ENCODE measurements around the gene S1PR4. TPM values are rescaled to one million over a fixed set of nuclear protein-coding genes. Genes with fewer than 3 reads are reported as not detected.
A peak's percentile ranks its signal among the peaks of the same experiment; 100 is the strongest.

Gene S1PR4
- polyA plus RNA-seq, 1 experiment, result not detected

GRCh38 chr19:3179739-3180293, 1.2 kb downstream of the S1PR4 start:
- TF ChIP-seq, protein P1, sequence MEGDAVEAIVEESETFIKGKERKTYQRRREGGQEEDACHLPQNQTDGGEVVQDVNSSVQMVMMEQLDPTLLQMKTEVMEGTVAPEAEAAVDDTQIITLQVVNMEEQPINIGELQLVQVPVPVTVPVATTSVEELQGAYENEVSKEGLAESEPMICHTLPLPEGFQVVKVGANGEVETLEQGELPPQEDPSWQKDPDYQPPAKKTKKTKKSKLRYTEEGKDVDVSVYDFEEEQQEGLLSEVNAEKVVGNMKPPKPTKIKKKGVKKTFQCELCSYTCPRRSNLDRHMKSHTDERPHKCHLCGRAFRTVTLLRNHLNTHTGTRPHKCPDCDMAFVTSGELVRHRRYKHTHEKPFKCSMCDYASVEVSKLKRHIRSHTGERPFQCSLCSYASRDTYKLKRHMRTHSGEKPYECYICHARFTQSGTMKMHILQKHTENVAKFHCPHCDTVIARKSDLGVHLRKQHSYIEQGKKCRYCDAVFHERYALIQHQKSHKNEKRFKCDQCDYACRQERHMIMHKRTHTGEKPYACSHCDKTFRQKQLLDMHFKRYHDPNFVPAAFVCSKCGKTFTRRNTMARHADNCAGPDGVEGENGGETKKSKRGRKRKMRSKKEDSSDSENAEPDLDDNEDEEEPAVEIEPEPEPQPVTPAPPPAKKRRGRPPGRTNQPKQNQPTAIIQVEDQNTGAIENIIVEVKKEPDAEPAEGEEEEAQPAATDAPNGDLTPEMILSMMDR (IDR thresholded peaks at IDR 0.05; ENCODE audit: low read depth, low read length), result no peak
- CTCF ChIA-PET, result no interaction called here
- DNase-seq (ENCODE audit: low read depth, low spot score), result no peak

DNA sequence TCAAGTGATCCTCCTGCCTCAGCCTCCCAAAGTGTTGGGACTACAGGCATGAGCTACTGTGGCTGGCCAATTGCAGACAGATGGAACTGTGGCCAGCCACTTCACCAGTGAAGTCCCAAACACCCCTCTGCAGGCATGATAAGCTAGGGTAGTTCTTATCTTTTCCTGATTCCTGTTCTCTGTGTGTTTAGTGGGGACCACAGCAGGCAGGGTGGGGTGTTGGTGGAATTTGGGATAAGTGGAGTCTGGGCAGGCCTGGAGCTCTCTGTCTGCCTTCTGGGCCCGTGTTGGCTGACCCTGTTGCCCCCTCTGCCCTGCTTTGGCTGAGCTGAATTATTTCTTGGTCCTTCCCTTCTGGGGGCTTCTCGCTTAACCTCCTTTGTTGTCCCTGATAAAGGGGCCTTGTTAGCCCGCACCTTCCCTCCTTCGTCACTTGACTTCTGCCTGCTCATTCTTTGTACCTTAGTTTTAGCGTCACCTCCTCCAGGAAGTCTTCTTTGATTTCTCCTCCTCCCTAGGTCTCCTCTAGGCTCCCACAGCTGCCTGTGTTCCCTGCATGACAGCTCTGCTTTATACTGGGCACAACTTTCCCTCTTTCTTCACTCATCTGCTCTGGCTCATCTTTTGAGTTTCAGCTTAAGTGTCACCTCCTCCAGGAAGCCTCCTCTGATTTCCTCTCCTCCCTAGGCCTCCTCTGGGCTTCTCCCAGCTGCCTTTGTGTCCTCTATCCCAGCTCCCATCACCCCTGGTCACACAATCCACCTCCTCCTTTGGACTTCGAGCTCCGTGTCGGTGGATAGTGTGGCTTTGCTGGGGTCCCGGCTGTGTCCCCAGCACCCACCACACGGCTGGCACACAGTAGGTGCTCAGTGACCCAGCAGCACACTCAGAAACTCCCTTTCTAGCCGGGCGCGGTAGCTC, 5.4 kb downstream of the S1PR4 start:
- POLR2A ChIA-PET, result interaction anchor here (0.6 kb wide), 1 partner anchor 291 kb away, joined by 3 read pairs; no protein-coding TSS in a partner anchor
- Histone ChIP-seq H3K9me3 (ENCODE audit: control insufficient read depth, insufficient read depth, low read length) (peaks cover 8% of the 10 kb centered on the region; the same call in 1 of the 2 replicates), H3K27me3 (ENCODE audit: control insufficient read depth, insufficient read depth, low read length) (no peaks in the 10 kb centered on the region), H3K4me3 (ENCODE audit: low read depth, low read length) (no peak overlapping the region), H3K27ac (ENCODE audit: low read depth, low read length) (no peak overlapping the region)
- TF ChIP-seq, protein P1 (IDR thresholded peaks at IDR 0.05; ENCODE audit: low read depth, low read length), result no peak
- CTCF ChIA-PET, result interaction anchor here (1.2 kb wide), 1 partner anchor 233 kb away, joined by 6 read pairs; no protein-coding TSS in a partner anchor
- no peak for DNase-seq (ENCODE audit: low read depth, low spot score)

More at GRCh38 chr19:3179739-3180293, 1.2 kb downstream of the S1PR4 start:
- Histone ChIP-seq H3K4me3 (ENCODE audit: low read depth, low read length) (no peak overlapping the region), H3K9me3 (ENCODE audit: control insufficient read depth, insufficient read depth, low read length) (peaks cover 12% of the 10 kb centered on the region; the same call in 1 of the 2 replicates), H3K27me3 (ENCODE audit: control insufficient read depth, insufficient read depth, low read length) (no peaks in the 10 kb centered on the region), H3K27ac (ENCODE audit: low read depth, low read length) (no peak overlapping the region)
- POLR2A ChIA-PET, result no interaction called here

GRCh38 chr19:3184847-3185460, 6.4 kb downstream of the S1PR4 start:
- CTCF ChIA-PET, result interaction anchor here (0.6 to 1.2 kb wide), 2 partner anchors 222 to 234 kb away, joined by 4 to 6 read pairs; no protein-coding TSS in a partner anchor
- TF ChIP-seq, protein P1 (IDR thresholded peaks at IDR 0.05; ENCODE audit: low read depth, low read length), result no peak

GRCh38 chr19:3185461-3186159, 7.0 kb downstream of the S1PR4 start, which contains the start of gene NCLN:
Gene NCLN (plus strand): TSS chr19:3185930. CDS start chr19:3186031, 101 bp downstream.
- Histone ChIP-seq H3K27me3 (ENCODE audit: control insufficient read depth, insufficient read depth, low read length) (no peaks in the 10 kb centered on the region), H3K9me3 (ENCODE audit: control insufficient read depth, insufficient read depth, low read length) (no peaks in the 10 kb centered on the region; the same call in 1 of the 2 replicates), H3K27ac (ENCODE audit: low read depth, low read length) (peak within 1 kb of the TSS; percentile 47), H3K4me3 (ENCODE audit: low read depth, low read length) (peak within 1 kb of the TSS; percentile 89)
- ChIA-PET POLR2A (no interaction called here), CTCF (interaction anchor here (0.6 kb wide), 1 partner anchor 223 kb away, joined by 4 read pairs; no protein-coding TSS in a partner anchor)
- DNase-seq (ENCODE audit: low read depth, low spot score), result peak; percentile 81
- TF ChIP-seq, protein P1 (IDR thresholded peaks at IDR 0.05; ENCODE audit: low read depth, low read length), result no peak

More at GRCh38 chr19:3184847-3185460, 6.4 kb downstream of the S1PR4 start:
- DNase-seq (ENCODE audit: low read depth, low spot score), result no peak
- peak overlapping the region; percentile 89 for H3K4me3 ChIP-seq (ENCODE audit: low read depth, low read length)
- no peaks in the 10 kb centered on the region; the same call in 1 of the 2 replicates for H3K9me3 ChIP-seq (ENCODE audit: control insufficient read depth, insufficient read depth, low read length)
- H3K27me3 ChIP-seq (ENCODE audit: control insufficient read depth, insufficient read depth, low read length), result no peaks in the 10 kb centered on the region
- POLR2A ChIA-PET, result no interaction called here
- H3K27ac ChIP-seq (ENCODE audit: low read depth, low read length), result peak overlapping the region; percentile 47

All from AG04450 (cell line).